Peyer's patch (tissue), 4 donors: ENCODE measurements around the gene UVSSA.

Source experiments
- POLR2A ChIP-seq, 2 donors: fragments of 450-650 bp; IDR thresholded peaks; one replicate each; pipeline ENCODE4 v1.5.1; 2017; ENCODE audit warnings: antibody characterized with exemption in 2 of 2, mild to moderate bottlenecking in 2 of 2, moderate library complexity in 2 of 2
- TF ChIP-seq, protein P1 (sequence below), 6 experiments: fragments of 450-650 bp in 4 of 6; fragments of 200-600 bp in 2 of 6; sonication (generic) in 1 of 6; IDR thresholded peaks; one replicate each; pipeline ENCODE4 v1.5.1; 2017 to 2019; ENCODE audit warnings: antibody characterized with exemption in 6 of 6, mild to moderate bottlenecking in 3 of 6, moderate library complexity in 1 of 6

DNA sequence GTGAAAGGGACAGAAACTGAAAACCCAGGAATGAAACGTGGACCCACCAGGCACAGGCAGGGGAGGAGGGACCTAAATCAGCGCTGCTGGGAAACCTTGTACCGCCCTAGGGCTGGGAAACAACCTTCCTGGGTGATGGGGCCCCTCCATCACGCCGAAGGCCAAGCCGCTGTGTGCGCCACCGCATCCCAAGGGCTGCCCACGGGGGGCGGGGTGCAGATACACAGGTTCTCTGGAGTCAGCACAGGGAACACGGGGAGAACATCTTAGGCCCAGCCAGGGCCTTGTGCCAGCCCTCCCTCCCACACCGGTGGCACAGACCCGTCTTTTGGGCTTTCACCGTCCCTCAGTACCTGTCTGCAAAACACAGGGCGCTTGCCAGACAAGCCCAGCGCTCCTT lies 13.0 kb downstream of the UVSSA start:
- no peak for TF ChIP-seq POLR2A (IDR thresholded peaks at IDR 0.05)
- TF ChIP-seq, protein P1, sequence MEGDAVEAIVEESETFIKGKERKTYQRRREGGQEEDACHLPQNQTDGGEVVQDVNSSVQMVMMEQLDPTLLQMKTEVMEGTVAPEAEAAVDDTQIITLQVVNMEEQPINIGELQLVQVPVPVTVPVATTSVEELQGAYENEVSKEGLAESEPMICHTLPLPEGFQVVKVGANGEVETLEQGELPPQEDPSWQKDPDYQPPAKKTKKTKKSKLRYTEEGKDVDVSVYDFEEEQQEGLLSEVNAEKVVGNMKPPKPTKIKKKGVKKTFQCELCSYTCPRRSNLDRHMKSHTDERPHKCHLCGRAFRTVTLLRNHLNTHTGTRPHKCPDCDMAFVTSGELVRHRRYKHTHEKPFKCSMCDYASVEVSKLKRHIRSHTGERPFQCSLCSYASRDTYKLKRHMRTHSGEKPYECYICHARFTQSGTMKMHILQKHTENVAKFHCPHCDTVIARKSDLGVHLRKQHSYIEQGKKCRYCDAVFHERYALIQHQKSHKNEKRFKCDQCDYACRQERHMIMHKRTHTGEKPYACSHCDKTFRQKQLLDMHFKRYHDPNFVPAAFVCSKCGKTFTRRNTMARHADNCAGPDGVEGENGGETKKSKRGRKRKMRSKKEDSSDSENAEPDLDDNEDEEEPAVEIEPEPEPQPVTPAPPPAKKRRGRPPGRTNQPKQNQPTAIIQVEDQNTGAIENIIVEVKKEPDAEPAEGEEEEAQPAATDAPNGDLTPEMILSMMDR (IDR thresholded peaks at IDR 0.05): no peak
